ENCODE measurements around the gene LECT2. TPM values are rescaled to one million over a fixed set of nuclear protein-coding genes. Genes with fewer than 3 reads are reported as not detected.

The LECT2 gene
- total RNA-seq, 1 donor from 2014 or later = not detected

DNA sequence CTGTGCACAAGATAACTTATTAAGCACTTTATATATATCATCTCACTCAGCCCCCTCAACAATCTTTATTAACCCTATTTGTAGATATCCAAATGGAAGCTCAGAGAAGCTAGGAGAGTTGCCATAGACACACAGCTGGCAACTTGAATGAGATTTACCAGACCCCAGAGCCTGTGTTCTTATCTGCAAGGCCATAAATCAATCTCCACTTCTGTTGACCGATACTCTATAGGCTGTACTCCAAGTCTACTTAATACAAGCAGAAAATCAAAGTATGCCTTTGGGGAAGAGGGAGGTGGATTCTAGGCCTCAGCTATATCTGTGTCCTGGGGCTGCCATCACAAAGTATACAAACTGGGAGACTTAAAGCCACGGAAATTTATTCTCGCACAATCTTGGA, 53.1 kb downstream of the LECT2 start:
- Histone ChIP-seq H3K36me3 (ENCODE audit: control insufficient read depth, insufficient read depth, low read length) (no peaks in the 10 kb centered on the region), H3K4me3 (ENCODE audit: low read depth, low read length) (no peak overlapping the region), H3K27me3 (ENCODE audit: control insufficient read depth, insufficient read depth, low read length) (peaks cover 14% of the 10 kb centered on the region)
- DNase-seq (ENCODE audit: low read depth) (no peak), FAIRE-seq (no peak)
- TF ChIP-seq, protein P1, sequence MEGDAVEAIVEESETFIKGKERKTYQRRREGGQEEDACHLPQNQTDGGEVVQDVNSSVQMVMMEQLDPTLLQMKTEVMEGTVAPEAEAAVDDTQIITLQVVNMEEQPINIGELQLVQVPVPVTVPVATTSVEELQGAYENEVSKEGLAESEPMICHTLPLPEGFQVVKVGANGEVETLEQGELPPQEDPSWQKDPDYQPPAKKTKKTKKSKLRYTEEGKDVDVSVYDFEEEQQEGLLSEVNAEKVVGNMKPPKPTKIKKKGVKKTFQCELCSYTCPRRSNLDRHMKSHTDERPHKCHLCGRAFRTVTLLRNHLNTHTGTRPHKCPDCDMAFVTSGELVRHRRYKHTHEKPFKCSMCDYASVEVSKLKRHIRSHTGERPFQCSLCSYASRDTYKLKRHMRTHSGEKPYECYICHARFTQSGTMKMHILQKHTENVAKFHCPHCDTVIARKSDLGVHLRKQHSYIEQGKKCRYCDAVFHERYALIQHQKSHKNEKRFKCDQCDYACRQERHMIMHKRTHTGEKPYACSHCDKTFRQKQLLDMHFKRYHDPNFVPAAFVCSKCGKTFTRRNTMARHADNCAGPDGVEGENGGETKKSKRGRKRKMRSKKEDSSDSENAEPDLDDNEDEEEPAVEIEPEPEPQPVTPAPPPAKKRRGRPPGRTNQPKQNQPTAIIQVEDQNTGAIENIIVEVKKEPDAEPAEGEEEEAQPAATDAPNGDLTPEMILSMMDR (IDR thresholded peaks at IDR 0.05; ENCODE audit: insufficient read depth, low read length, severe bottlenecking) = no peak

DNA sequence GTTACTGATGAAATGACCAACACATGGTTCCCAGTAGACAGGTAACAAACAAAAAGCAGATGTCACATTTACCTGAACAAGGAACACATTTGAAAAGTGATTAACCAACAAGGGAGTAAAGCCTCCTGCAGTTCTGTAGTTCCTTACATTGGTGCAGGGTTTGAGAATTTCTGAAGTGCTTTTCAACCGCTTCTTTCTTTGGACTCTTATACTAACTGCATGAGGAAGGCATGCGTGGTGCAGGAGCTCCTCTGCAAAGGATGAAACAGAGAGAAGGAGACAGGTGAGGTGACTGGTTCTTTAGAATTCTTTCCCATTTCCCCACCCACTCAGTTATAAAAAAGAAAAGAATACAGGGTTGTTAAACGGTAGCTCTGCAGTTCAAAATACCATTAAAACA, 54.5 kb downstream of the LECT2 start:
- DNase-seq (ENCODE audit: low read depth) (no peak), FAIRE-seq (no peak)
- Histone ChIP-seq H3K27me3 (ENCODE audit: control insufficient read depth, insufficient read depth, low read length) (peaks cover 14% of the 10 kb centered on the region), H3K4me3 (ENCODE audit: low read depth, low read length) (no peak overlapping the region), H3K36me3 (ENCODE audit: control insufficient read depth, insufficient read depth, low read length) (no peaks in the 10 kb centered on the region)
- TF ChIP-seq, protein P1 (IDR thresholded peaks at IDR 0.05; ENCODE audit: insufficient read depth, low read length, severe bottlenecking) = no peak

DNA sequence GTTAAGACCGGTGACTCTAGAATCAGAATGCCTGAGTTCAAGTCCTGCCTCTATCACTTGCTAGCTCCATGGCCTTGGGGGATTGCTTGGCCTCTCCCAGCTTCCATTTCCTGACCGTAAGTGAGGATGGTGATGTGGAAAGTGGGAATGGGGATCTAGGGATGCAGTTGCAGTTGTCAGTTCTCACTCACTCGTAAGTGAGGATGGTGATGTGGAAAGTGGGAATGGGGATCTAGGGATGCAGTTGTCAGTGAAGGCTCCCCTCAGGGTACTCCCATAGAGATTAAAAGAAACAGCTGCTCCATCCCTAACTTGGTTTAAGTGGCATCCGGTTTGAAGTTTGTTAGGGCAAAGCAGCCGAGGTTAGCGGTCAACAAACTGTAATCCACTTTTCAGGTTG, 56.1 kb downstream of the LECT2 start:
- FAIRE-seq (no peak), DNase-seq (ENCODE audit: low read depth) (no peak)
- H3K27me3 ChIP-seq (ENCODE audit: control insufficient read depth, insufficient read depth, low read length) = peaks cover 14% of the 10 kb centered on the region
- H3K36me3 ChIP-seq (ENCODE audit: control insufficient read depth, insufficient read depth, low read length) = no peaks in the 10 kb centered on the region
- H3K4me3 ChIP-seq (ENCODE audit: low read depth, low read length) = no peak overlapping the region
- TF ChIP-seq, protein P1 (IDR thresholded peaks at IDR 0.05; ENCODE audit: insufficient read depth, low read length, severe bottlenecking) = no peak

Other genes starting within 250 kb of the LECT2 start
- gene SLC25A48, start 120.3 kb downstream of the LECT2 start, total RNA-seq = not detected in 2 replicates
- not detected in 2 replicates for gene IL9, start 59.1 kb downstream of the LECT2 start, total RNA-seq
- 211 and 218 TPM in 2 replicates for gene TGFBI, start 74.0 kb upstream of the LECT2 start, total RNA-seq
- 24.6 and 29.7 TPM in 2 replicates for gene SMAD5, start 177.9 kb upstream of the LECT2 start, total RNA-seq
- gene SMIM32, start 238.2 kb upstream of the LECT2 start, total RNA-seq = not detected in 2 replicates

All from bronchial epithelial cell (primary cell).